ENCODE results near the gene DOCK9. TPM values are rescaled to one million over a fixed set of nuclear protein-coding genes. Genes with fewer than 3 reads are reported as not detected.

Gene DOCK9
- polyA plus RNA-seq, 1 of the 3 experiments (the other 2 are of a cell fraction): 16.6 TPM

GRCh38 chr13:98976941-98977340, 923 bp downstream of the DOCK9 start (continued):
- TF ChIP-seq REST (IDR thresholded peaks at IDR 0.05; ENCODE audit: low read depth, low read length): no peak

- ChIA-PET CTCF (interaction anchor here (1.7 kb wide), 1 partner anchor 58 kb away, joined by 3 read pairs; no protein-coding TSS in a partner anchor), POLR2A (no interaction called here)
- no peaks in the 10 kb centered on the region for H3K27me3 ChIP-seq (ENCODE audit: insufficient read depth)
- H3K79me2 ChIP-seq (ENCODE audit: insufficient read depth): peaks cover 13% of the 10 kb centered on the region; the same call in 1 of the 2 replicates
- no peak for DNase-seq
- peaks cover 11 to 43% of the 10 kb centered on the region in 2 experiments; a peak in 2 of 4 replicates for H3K4me1 ChIP-seq (ENCODE audit: control insufficient read depth in 1 of 2, insufficient read depth in 2 of 2, low read depth in 1 of 2, low read length in 1 of 2)
- no peak overlapping the region for H3K4me3 ChIP-seq (ENCODE audit: low read depth in 2 of 2, low read length in 1 of 2)
- H4K20me1 ChIP-seq (ENCODE audit: insufficient read depth): no peaks in the 10 kb centered on the region
- no peaks in the 10 kb centered on the region for H3K9me3 ChIP-seq
- H2AFZ ChIP-seq (ENCODE audit: low read depth): no peak overlapping the region; the same call in 1 of the 2 replicates
- H3K4me2 ChIP-seq: peak overlapping the region; percentile 40; the same call in 1 of the 2 replicates
- no peaks in the 10 kb centered on the region for H3K36me3 ChIP-seq (replicated peaks in 1 of 2; ENCODE audit: control insufficient read depth in 1 of 2, insufficient read depth in 2 of 2, low read length in 1 of 2)
- peak overlapping the region; percentile 22; the same call in 1 of the 2 replicates for H3K9ac ChIP-seq
- H3K9me2 ChIP-seq: no peaks in the 10 kb centered on the region
- peak overlapping the region in 1 of 2 experiments; percentile 74; a peak in 2 of 4 replicates for H3K27ac ChIP-seq (ENCODE audit: low read depth in 2 of 2, low read length in 1 of 2)
- no peak for TF ChIP-seq RCOR1 (IDR thresholded peaks at IDR 0.05; ENCODE audit: low read length)
- peaks cover 11% of the 10 kb centered on the region for H3F3A ChIP-seq (replicated peaks; ENCODE audit: insufficient read depth)
These were observed 1.5 kb downstream of the DOCK9 start for GRCh38 chr13:98976338-98976737.

GRCh38 chr13:98975822-98976261, 2.0 kb downstream of the DOCK9 start:
- Histone ChIP-seq H3K27ac (ENCODE audit: low read depth in 2 of 2, low read length in 1 of 2) (peak overlapping the region in 1 of 2 experiments; percentile 74; a peak in 1 of 4 replicates), H3K4me2 (no peak overlapping the region; the same call in 1 of the 2 replicates), H3K4me3 (ENCODE audit: low read depth in 2 of 2, low read length in 1 of 2) (no peak overlapping the region), H3K9me3 (no peaks in the 10 kb centered on the region), H3K79me2 (ENCODE audit: insufficient read depth) (peaks cover 13% of the 10 kb centered on the region; the same call in 1 of the 2 replicates), H3K9me2 (no peaks in the 10 kb centered on the region), H2AFZ (ENCODE audit: low read depth) (no peak overlapping the region), H3K9ac (no peak overlapping the region; the same call in 1 of the 2 replicates), H3K4me1 (ENCODE audit: control insufficient read depth in 1 of 2, insufficient read depth in 2 of 2, low read depth in 1 of 2, low read length in 1 of 2) (peaks cover 11 to 43% of the 10 kb centered on the region in 2 experiments; a peak in 2 of 4 replicates), H3K36me3 (replicated peaks in 1 of 2; ENCODE audit: control insufficient read depth in 1 of 2, insufficient read depth in 2 of 2, low read length in 1 of 2) (no peaks in the 10 kb centered on the region), H3F3A (replicated peaks; ENCODE audit: insufficient read depth) (peaks cover 11% of the 10 kb centered on the region), H3K27me3 (ENCODE audit: insufficient read depth) (no peaks in the 10 kb centered on the region), H4K20me1 (ENCODE audit: insufficient read depth) (no peaks in the 10 kb centered on the region)
- POLR2A ChIA-PET: no interaction called here
- CTCF ChIA-PET: interaction anchor here (1.1 to 1.7 kb wide), 2 partner anchors 15 to 58 kb away, joined by 3 read pairs; no protein-coding TSS in a partner anchor
- 93% methylated on average over 5 of the region's 5 CpGs for WGBS (ENCODE audit: low lambda C conversion rate)
- DNase-seq: no peak
- TF ChIP-seq FOSL2 (IDR thresholded peaks at IDR 0.05; ENCODE audit: borderline replicate concordance, low read depth) (no peak), TAF1 (IDR thresholded peaks at IDR 0.05; ENCODE audit: borderline replicate concordance, low read depth, low read length) (no peak), POLR2AphosphoS5 (IDR thresholded peaks at IDR 0.05; ENCODE audit: low read depth, low read length) (no peak), RAD21 (IDR thresholded peaks at IDR 0.05; ENCODE audit: low read length) (no peak), EZH2phosphoT487 (IDR thresholded peaks at IDR 0.05; ENCODE audit: borderline replicate concordance, low read depth) (no peak), USF2 (IDR thresholded peaks at IDR 0.05; ENCODE audit: borderline replicate concordance, low read depth, low read length) (no peak), FOXM1 (IDR thresholded peaks at IDR 0.05; ENCODE audit: low read depth) (no peak), MAX (IDR thresholded peaks at IDR 0.05; ENCODE audit: low read depth) (no peak), CTCF (IDR thresholded peaks at IDR 0.05) (no peak), REST (IDR thresholded peaks at IDR 0.05; ENCODE audit: low read depth, low read length) (no peak), SMC3 (IDR thresholded peaks at IDR 0.05; ENCODE audit: low read depth, low read length) (no peak), JUND (IDR thresholded peaks at IDR 0.05) (no peak)

Measured in SK-N-SH (cell line).